ENCODE results near the gene GPR108.

GRCh38 chr19:6736169-6736916 lies 1.0 kb downstream of the GPR108 start:
- TF ChIP-seq GATA2 (IDR thresholded peaks at IDR 0.05; ENCODE audit: low read depth, low read length), result no peak
- no peak for TF ChIP-seq GATA3 (IDR thresholded peaks at IDR 0.05; ENCODE audit: low read depth, low read length)

All from SH-SY5Y (cell line).